ENCODE measurements around the gene MKNK1. TPM values are rescaled to one million over a fixed set of nuclear protein-coding genes. Genes with fewer than 3 reads are reported as not detected.

Gene MKNK1
- total RNA-seq, 1 experiment from 2014 or later, result 12.9 TPM

DNA sequence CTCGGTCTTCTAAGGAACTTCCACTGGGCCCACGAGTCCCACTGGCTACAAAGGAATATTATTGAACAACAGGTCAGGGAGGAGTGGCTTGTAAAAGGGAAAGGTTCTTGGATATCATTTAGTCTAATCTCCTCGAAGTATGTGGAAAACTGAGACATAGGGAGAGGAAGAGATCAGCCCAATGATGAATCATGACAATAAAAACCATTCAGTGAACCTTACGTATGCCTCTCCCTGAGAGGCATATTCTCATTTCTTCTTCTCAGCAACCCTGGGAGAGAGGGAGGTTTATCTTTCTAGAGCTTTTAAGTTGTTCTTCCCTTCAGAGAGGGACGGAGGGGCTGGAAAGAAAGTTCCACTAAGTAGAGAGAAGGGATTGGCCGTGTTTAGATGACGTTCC is 17.9 kb upstream of the MKNK1 start:
- H3K9me3 Mint-ChIP-seq, result no peaks in the 10 kb centered on the region

More for the DNA sequence above, 17.9 kb upstream of the MKNK1 start:
- H3K23ac ChIP-seq (ENCODE audit: insufficient read length, low read depth, low read length), result no peak overlapping the region
- H3K4ac ChIP-seq (ENCODE audit: low read depth, low read length), result no peak overlapping the region
- TF ChIP-seq, protein P1, sequence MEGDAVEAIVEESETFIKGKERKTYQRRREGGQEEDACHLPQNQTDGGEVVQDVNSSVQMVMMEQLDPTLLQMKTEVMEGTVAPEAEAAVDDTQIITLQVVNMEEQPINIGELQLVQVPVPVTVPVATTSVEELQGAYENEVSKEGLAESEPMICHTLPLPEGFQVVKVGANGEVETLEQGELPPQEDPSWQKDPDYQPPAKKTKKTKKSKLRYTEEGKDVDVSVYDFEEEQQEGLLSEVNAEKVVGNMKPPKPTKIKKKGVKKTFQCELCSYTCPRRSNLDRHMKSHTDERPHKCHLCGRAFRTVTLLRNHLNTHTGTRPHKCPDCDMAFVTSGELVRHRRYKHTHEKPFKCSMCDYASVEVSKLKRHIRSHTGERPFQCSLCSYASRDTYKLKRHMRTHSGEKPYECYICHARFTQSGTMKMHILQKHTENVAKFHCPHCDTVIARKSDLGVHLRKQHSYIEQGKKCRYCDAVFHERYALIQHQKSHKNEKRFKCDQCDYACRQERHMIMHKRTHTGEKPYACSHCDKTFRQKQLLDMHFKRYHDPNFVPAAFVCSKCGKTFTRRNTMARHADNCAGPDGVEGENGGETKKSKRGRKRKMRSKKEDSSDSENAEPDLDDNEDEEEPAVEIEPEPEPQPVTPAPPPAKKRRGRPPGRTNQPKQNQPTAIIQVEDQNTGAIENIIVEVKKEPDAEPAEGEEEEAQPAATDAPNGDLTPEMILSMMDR (conservative IDR thresholded peaks at IDR 0.05), result no peak
- no peak overlapping the region for H4K5ac ChIP-seq (ENCODE audit: insufficient read length, low read depth, low read length)
- no peak overlapping the region for H3K56ac ChIP-seq (ENCODE audit: insufficient read length, low read depth, low read length)
- H3K14ac ChIP-seq (ENCODE audit: insufficient read depth, low read length), result no peak overlapping the region
- no peak overlapping the region for H2AK5ac ChIP-seq (ENCODE audit: insufficient read length, low read length)
- H3K18ac ChIP-seq (ENCODE audit: insufficient read length, low read depth, low read length), result no peak overlapping the region
- H3K9me3 ChIP-seq (ENCODE audit: control insufficient read depth, low read depth, low read length), result no peaks in the 10 kb centered on the region
- Mint-ChIP-seq H3K27me3 (ENCODE audit: low read depth) (peaks cover 34% of the 10 kb centered on the region), H3K4me1 (peaks cover 12 to 13% of the 10 kb centered on the region in 2 experiments), H3K36me3 (ENCODE audit: insufficient read depth in 1 of 3, low read depth in 3 of 3) (no peaks in the 10 kb centered on the region), H3K4me3 (no peak overlapping the region), H3K27ac (no peak overlapping the region)
- H2BK12ac ChIP-seq (ENCODE audit: insufficient read length, low read depth, low read length), result no peak overlapping the region
- H2BK120ac ChIP-seq (ENCODE audit: low read depth, low read length, poor library complexity, severe bottlenecking), result no peak overlapping the region
- H3K27ac ChIP-seq (ENCODE audit: insufficient read length, low read depth, low read length), result no peak overlapping the region
- H2BK20ac ChIP-seq (ENCODE audit: low read depth, low read length, poor library complexity, severe bottlenecking), result no peak overlapping the region
- H2BK15ac ChIP-seq (ENCODE audit: low read depth, low read length), result no peak overlapping the region
- H4K91ac ChIP-seq (ENCODE audit: insufficient read length, low read depth, low read length), result no peak overlapping the region
- H4K20me1 ChIP-seq (ENCODE audit: control insufficient read depth, insufficient read depth, insufficient read length), result no peaks in the 10 kb centered on the region
- H3K9ac ChIP-seq (ENCODE audit: extremely low read depth, insufficient read length, low read length), result no peak overlapping the region
- H2AFZ ChIP-seq (ENCODE audit: low read length), result no peak overlapping the region
- no peak for DNase-seq
- no peak overlapping the region for H3K4me2 ChIP-seq (ENCODE audit: insufficient read depth, insufficient read length, low read length)
- no peak overlapping the region for H3T11ph ChIP-seq (ENCODE audit: low read length)
- peaks cover 3% of the 10 kb centered on the region for H3K27me3 ChIP-seq (ENCODE audit: insufficient read depth, low read length)
- no CpG with 5 or more reads among the region's 7 CpGs for WGBS (ENCODE audit: extremely low coverage, insufficient read length, low lambda C conversion rate)
- H3K4me1 ChIP-seq (ENCODE audit: insufficient read depth, low read length), result no peaks in the 10 kb centered on the region
- no peak overlapping the region for H4K8ac ChIP-seq (replicated peaks; ENCODE audit: insufficient read length, low read depth, low read length)
- H3K23me2 ChIP-seq (ENCODE audit: insufficient read length, low read depth, low read length, poor library complexity, severe bottlenecking), result peaks cover 2% of the 10 kb centered on the region
- H3K79me2 ChIP-seq (ENCODE audit: insufficient read depth, low read length), result no peaks in the 10 kb centered on the region
- no peak overlapping the region for H2BK5ac ChIP-seq (ENCODE audit: insufficient read length, low read length)
- H3K79me1 ChIP-seq (ENCODE audit: insufficient read depth, low read depth, low read length, poor library complexity, severe bottlenecking), result no peaks in the 10 kb centered on the region

Measured in H9 (cell line).